Tibial artery (tissue), 4 donors: ENCODE data around the gene PERM1.

ENCODE experiments used
- DNase-seq, 2 donors: peaks; one replicate each; pipeline ENCODE4 v3.0.0-alpha.2; 2019
- H3K27ac ChIP-seq, 2 donors: fragments of 200-600 bp; sonication (generic) in 1 of 2; 1 replicate in 1 of 2; 2 replicates in 1 of 2; pipeline ENCODE4 v1.5.1; 2018 to 2019; ENCODE audit warnings: mild to moderate bottlenecking in 1 of 2
- H3K27me3 ChIP-seq, 2 donors: fragments of 200-600 bp; sonication (generic) in 1 of 2; one replicate each; pipeline versions ENCODE4 v1.5.1 to v1.6.0; 2016 to 2019
- H3K36me3 ChIP-seq, 3 donors: fragments of 200-600 bp; sonication (generic) in 2 of 3; one replicate each; pipeline ENCODE4 v1.5.1; 2016 to 2019; ENCODE audit warnings: mild to moderate bottlenecking in 2 of 3
- H3K4me1 ChIP-seq, 4 donors: fragments of 200-600 bp; sonication (generic) in 2 of 4; 1 replicate in 3 of 4; 2 replicates in 1 of 4; pipeline ENCODE4 v1.5.1; 2016 to 2019
- H3K4me3 ChIP-seq, 2 donors: fragments of 200-600 bp; sonication (generic) in 1 of 2; 1 replicate in 1 of 2; 2 replicates in 1 of 2; pipeline ENCODE4 v1.5.1; 2018 to 2019; ENCODE audit warnings: mild to moderate bottlenecking in 2 of 2
- H3K9me3 ChIP-seq, 3 donors: fragments of 200-600 bp; sonication (generic) in 1 of 3; one replicate each; pipeline ENCODE4 v1.5.1; 2016 to 2019
- intact Hi-C: fragments of 100-400 bp; cut with DNase I; formaldehyde crosslinking; loops from one replicate; pipeline ENCODE4 v1.15.0; 2023; ENCODE audit warnings: low total_unique reads
- TF ChIP-seq, protein P1 (sequence below), 2 experiments: fragments of 200-600 bp in 1 of 2; fragments of 450-650 bp in 1 of 2; IDR thresholded peaks; one replicate each; pipeline ENCODE4 v1.5.1; 2017 to 2019; ENCODE audit warnings: antibody characterized with exemption in 2 of 2, mild to moderate bottlenecking in 1 of 2, moderate library complexity in 1 of 2

The PERM1 gene

DNA sequence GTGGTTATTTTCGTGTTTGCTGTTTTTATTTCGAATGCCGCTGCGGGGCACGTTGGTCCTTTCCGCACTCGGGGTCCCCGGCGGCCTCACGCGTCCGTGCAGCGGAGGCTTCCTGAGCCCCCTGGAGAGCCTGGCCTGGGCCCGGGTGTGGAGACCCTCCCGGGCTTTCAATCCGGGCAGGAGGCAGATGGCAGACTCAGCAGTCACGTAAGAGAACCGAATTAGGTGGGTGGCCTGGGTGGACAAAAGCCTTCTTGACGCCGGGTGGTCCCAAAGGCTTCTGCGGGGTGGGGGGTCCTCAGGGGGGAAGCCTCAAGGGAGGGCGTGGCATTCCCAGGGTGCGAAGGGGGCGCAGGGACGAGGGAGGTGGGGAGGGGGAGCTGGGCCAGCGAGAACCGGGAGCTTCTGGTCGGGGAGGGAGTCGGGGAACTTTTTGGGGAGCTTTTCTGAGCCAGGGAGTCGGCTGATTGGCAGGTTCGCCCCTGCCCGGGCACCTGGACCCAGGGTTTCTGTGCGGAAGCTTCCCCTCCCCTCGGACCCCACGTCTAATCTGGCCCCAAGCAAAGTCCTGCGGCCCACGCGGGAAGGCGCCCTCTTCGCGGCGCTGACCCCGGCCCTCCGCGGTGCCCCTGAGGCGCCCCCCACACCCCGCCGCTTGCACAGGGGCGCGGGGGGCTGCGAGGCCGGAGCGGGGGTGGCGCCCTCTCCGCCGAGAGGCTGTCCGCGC is 19.3 kb upstream of the PERM1 start:
- no peak for DNase-seq
- H3K27me3 ChIP-seq: peaks cover 0 to 5% of the 10 kb centered on the region in 2 donors
- peak overlapping the region; percentile 100 for H3K27ac ChIP-seq
- H3K36me3 ChIP-seq: peaks cover 0 to 10% (median 0%) of the 10 kb centered on the region in 3 donors
- TF ChIP-seq, protein P1, sequence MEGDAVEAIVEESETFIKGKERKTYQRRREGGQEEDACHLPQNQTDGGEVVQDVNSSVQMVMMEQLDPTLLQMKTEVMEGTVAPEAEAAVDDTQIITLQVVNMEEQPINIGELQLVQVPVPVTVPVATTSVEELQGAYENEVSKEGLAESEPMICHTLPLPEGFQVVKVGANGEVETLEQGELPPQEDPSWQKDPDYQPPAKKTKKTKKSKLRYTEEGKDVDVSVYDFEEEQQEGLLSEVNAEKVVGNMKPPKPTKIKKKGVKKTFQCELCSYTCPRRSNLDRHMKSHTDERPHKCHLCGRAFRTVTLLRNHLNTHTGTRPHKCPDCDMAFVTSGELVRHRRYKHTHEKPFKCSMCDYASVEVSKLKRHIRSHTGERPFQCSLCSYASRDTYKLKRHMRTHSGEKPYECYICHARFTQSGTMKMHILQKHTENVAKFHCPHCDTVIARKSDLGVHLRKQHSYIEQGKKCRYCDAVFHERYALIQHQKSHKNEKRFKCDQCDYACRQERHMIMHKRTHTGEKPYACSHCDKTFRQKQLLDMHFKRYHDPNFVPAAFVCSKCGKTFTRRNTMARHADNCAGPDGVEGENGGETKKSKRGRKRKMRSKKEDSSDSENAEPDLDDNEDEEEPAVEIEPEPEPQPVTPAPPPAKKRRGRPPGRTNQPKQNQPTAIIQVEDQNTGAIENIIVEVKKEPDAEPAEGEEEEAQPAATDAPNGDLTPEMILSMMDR (IDR thresholded peaks at IDR 0.05): no peak
- peak overlapping the region; percentile 67 to 89 for H3K4me3 ChIP-seq
- peaks cover 0 to 63% (median 37%) of the 10 kb centered on the region in 4 donors for H3K4me1 ChIP-seq
- intact Hi-C loops: no loop called here
- H3K9me3 ChIP-seq: no peaks in the 10 kb centered on the region

DNA sequence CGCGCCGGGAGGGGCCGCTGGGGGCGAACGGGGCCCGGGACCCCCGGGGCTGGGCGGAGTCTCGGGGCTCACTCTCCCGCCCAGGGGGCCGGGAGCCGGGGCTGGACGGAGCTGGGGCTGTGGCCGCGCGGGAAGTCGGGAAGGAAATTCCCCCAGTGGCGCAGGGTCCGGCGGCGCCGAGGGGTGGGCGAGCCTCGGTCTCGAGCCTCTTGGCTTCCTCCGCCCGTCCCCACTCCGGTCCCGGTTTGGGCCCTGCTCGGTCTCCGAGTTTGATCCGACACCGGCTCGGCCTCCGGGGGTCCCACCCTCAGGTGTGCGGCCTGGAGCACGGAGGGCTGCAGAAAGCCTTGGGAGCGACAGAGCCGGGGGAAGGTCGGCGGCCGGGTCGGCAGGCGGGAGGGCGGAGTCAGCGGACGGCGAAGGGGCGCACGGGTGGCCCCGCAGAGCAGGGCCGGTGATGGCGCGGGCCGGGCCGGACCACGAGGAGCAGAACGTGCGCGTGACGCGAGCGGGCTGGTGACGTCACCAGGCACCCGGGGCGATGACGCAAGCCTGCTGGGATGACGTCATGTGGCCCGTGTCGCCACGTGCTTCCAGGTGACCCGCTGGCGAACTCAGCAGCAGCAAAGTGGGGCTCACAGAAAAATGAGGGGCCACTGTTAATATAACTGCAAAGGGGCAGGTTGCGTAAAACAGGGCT is 18.6 kb upstream of the PERM1 start:
- peak; percentile 59 to 93 for DNase-seq

DNA sequence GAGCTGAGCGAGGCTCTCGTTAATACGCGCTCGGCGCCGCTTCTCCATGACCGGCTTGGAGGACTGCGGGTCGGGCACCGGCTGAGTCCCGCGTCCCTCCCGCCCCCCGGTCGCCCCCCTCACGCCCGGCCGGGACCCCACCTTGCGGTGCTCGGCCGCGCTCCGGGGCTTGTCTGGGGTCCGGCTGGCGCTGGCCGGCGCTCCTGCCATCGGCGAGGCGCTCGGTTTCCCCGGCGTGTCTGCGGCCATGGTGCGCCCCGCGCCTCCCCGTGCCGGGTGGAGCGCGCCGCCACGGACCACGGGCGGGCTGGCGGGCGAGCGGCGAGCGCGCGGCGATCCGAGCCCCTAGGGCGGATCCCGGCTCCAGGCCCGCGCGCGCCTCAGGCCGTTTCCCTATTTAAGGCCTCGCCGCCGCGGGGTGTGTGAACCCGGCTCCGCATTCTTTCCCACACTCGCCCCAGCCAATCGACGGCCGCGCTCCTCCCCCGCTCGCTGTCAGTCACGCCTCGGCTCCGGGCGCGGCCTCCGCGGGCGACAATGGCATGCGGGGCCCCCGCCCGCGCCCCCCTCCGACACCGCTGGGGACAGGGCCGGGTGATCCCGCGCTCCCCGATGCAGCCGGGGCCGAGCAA is 17.9 kb upstream of the PERM1 start, which contains the start of gene HES4:
TSS of gene HES4 (minus strand) at position 373 of the 632 bp plus-strand sequence. CDS start at position 249, 124 bp downstream.
- DNase-seq: peak; percentile 91 to 96
- TF ChIP-seq, protein P1 (IDR thresholded peaks at IDR 0.05): peak in 1 of 2 experiments; percentile 19
- Histone ChIP-seq H3K27me3 (no peaks in the 10 kb centered on the region), H3K9me3 (no peaks in the 10 kb centered on the region), H3K4me1 (peaks cover 0 to 53% (median 27%) of the 10 kb centered on the region in 4 donors), H3K36me3 (peaks cover 0 to 10% (median 0%) of the 10 kb centered on the region in 3 donors), H3K27ac (peak within 1 kb of the TSS; percentile 100), H3K4me3 (peak within 1 kb of the TSS; percentile 67 to 89)
- intact Hi-C loops: no loop called here

More for the DNA sequence above, 18.6 kb upstream of the PERM1 start:
- peaks cover 0 to 10% (median 0%) of the 10 kb centered on the region in 3 donors for H3K36me3 ChIP-seq
- peak overlapping the region; percentile 100 for H3K27ac ChIP-seq
- intact Hi-C loops: no loop called here
- H3K4me1 ChIP-seq: peaks cover 0 to 60% (median 33%) of the 10 kb centered on the region in 4 donors
- H3K9me3 ChIP-seq: no peaks in the 10 kb centered on the region
- no peaks in the 10 kb centered on the region for H3K27me3 ChIP-seq
- TF ChIP-seq, protein P1 (IDR thresholded peaks at IDR 0.05): no peak
- peak overlapping the region; percentile 67 to 89 for H3K4me3 ChIP-seq

DNA sequence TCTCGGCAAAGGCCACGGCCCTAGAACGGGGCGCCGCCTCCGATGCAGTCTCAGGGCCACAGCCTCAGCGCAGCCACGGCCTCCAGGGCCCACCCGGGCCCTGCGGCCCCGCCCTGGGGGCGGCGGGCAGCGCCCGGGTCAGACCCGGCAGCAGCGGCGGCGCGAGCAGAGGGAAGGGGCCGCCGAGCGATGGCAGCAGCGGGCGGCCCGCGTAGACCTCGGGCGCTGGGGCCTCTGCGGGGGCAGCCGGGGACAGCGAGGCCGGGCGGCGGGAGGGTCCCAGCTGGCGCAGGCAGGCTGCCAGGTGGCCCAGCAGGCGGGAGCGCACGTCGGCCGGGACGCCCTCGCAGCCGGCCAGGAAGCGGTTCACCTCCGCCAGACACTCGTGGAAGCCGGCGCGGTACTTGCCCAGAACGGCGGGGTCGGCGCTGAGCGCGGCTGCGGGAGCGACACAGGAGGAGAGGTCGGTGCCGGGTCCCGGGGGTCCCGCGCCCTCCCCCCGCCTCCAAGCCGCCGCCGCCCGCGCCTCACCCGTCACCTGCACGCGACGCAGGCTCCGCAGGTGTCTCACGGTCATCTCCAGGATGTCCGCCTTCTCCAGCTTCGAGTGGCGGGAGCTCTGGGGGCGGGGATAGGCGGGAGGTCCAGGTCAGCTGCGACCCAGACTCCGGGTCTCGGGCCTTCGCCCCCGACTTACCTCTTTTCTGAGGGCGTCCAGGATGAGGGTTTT is 17.3 kb upstream of the PERM1 start:
- Histone ChIP-seq H3K4me3 (peak overlapping the region; percentile 67 to 89), H3K27me3 (no peaks in the 10 kb centered on the region)

More for the DNA sequence above, 17.3 kb upstream of the PERM1 start:
- intact Hi-C loops: no loop called here
- Histone ChIP-seq H3K36me3 (peaks cover 0 to 10% (median 0%) of the 10 kb centered on the region in 3 donors), H3K4me1 (peaks cover 0 to 49% (median 24%) of the 10 kb centered on the region in 4 donors), H3K27ac (peak overlapping the region; percentile 100), H3K9me3 (no peaks in the 10 kb centered on the region)
- no peak for DNase-seq
- TF ChIP-seq, protein P1 (IDR thresholded peaks at IDR 0.05): no peak
